HG03097 (cell line): ENCODE results near the gene ARID4A.
"Not testable (repeated sequence)": the region's sequence is repeated elsewhere in the genome, so short reads cannot be mapped to it uniquely, and the experiment has no call there.

ENCODE experiments used
- ATAC-seq: cut with Tn5 transposase; IDR thresholded peaks from one replicate; pipeline ENCODE4 v1.9.1; 2021; ENCODE audit not compliant: unreplicated experiment, low FRiP score

Gene ARID4A

GRCh38 chr14:58298477-58299400 lies at the start of gene ARID4A:
ARID4A (plus strand) TSS chr14:58298555; CDS start chr14:58299855, 1,300 bp downstream.
- ATAC-seq, result peak; percentile 10

- ATAC-seq, result no peak
Measured at GRCh38 chr14:58249611-58250010, 48.7 kb upstream of the ARID4A start.

DNA sequence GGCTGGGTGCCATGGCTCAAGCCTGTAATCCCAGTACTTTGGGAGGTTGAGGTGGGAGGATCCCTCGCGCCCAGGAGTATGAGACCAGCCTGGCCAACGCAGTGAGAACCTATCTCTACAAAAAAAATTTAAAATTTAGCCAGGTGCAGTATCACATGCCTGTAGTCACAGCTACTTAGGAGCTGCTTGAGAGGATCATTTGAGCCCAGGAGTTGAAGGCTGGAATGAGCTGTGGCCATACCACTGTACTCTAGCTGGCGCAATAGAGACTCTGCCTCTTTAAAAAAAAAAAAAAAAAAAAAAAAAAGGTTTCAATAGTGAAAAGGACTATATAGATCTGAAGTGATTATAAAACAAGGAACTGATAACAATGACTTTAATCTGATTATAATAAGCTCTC lies 40.2 kb upstream of the ARID4A start:
- ATAC-seq, result no peak

DNA sequence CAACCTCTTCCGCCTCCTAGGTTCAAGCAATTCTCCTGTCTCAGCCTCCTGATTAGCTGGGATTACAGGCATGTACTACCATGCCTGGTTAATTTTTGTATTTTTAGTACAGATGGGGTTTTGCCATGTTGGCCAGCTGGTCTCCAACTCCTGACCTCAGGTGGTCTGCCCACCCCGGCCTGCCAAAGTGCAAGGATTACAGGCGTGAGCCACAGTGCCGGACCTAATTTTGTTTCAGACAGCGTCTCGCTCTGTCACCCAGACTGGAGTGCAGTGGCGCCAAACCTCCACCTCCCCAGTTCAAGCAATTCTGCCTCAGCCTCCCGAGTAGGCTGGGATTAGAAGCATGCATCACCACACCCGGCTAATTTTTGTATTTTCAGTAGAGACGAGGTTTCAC lies 36.4 kb upstream of the ARID4A start:
- not testable (repeated sequence) for ATAC-seq

DNA sequence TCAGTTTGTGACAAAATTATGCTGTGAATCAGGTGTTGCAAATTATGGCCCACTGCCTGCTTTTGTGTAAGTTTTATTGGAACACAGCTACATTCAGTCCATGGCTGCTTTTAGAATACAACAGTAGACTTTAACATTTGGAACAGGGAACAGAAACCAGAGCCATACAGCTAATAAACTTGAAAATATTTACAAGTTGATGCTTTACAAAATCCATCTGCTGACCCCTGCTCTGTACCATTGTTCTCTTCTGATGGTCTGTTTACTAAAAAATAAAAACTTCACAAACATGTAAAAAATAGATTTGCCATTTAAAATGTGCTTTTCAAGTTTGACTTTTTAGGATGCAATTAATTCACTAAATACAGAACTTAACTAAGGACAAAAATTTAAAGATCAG lies 33.0 kb upstream of the ARID4A start:
- no peak for ATAC-seq

DNA sequence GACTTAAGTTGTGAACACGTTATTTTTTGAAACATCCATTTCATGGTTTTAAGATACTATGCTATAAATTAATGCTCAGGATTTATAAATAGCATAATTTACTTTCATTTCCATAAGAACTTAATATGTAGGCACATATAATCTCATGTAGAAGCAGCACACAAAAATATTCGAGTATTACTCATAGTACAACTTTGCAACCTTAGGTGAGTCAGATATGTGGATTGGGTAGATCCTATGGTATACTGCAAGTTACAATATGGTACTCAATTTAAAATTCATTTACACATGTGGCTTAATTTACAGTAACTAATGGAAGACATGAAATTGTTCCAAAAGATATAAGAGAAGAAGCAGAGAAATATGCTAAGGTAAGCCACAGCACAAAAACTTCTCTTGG lies 27.7 kb upstream of the ARID4A start:
- ATAC-seq, result no peak

- no peak for ATAC-seq
Measured at GRCh38 chr14:58272588-58273372, 25.6 kb upstream of the ARID4A start.

GRCh38 chr14:58274881-58275280 lies 23.5 kb upstream of the ARID4A start:
- ATAC-seq, result no peak

GRCh38 chr14:58275527-58276190 lies 22.7 kb upstream of the ARID4A start:
- ATAC-seq, result no peak

DNA sequence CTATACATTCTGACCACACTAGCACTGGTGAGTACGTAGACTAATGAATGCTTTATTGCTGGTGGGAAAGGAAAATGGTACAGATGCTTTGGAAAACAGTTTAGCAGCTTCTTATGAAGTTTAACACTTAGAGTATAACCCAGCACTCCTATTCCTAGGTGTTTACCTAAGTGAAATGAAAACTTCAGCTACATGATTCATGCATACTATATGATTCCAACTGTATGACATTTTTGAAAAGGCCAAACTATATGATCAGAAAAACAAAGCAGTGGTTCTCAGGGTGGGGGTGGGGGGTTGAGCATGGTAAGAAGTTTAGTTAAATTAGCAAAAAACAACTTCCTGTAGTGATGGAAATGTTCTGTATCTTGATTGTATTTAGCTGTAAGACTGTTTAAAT lies 22.1 kb upstream of the ARID4A start:
- ATAC-seq, result no peak

- ATAC-seq, result no peak
Measured at GRCh38 chr14:58278177-58278576, 20.2 kb upstream of the ARID4A start.

GRCh38 chr14:58280954-58281787 lies 17.2 kb upstream of the ARID4A start:
- no peak for ATAC-seq

DNA sequence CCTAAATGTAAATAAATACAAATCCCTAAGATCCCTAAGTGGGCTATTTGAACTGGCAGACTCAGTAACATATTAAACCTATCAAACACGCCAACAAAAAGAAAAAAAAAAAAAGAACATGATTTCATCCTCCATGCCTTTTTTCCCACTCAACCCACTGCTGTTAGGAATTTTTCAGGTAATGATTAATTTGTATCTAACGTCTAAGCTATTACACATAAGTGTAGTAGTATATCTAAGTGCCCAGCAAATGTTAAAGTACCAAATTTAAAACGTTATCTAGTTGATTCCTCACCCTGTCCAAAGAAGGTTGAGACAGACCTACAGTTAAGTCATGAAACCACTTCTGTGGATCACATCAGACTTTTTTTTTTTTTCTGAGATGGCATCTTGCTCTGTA lies 16.4 kb upstream of the ARID4A start:
- ATAC-seq, result no peak

DNA sequence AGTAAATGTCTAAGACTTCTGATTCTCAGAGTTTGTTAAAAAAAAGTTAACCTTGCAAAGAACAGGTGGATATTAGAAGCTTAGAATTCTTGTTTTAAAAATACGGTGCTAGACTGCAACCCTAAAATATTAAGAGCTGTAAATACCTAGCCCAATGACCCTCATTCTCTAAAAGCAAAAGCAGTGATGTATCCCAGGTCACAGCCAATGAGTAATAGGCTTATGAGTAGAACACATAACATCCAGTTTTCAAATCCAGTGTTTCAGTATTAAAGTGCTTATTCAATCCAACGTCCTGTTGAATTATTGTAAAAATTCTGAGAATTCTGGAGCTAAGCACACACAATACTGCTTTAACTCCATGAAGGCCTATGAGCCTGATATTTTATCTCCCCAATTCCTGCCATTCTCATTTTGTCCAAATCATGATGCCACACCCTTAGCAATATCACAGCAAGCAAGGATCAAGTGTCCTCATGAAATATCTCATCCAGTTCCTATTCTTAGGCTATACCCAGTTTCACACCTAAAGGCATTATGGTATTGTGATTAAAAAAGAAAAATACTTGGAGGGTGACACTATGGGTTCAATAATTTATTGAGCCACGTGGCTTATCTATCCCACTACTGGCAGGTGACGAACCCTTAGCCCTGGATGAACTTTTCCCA lies 15.3 kb upstream of the ARID4A start:
- no peak for ATAC-seq

DNA sequence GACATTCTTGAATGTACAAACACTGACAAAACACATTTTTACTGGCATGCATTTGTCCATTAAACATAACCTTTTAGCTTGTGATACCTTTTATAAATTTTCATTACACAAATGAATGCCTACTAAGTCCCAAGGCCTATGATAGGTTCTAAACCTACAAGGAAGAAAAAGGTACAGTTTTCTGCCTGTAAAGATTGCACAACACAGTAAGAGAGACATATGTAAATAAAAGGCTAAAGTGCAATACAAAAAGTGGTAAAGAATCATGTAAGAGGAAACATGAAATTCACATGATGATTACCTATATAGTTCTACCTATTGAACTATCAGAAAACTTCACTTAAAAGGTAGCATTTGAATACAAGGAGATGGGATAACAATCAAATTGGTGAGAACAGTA lies 14.6 kb upstream of the ARID4A start:
- no peak for ATAC-seq

DNA sequence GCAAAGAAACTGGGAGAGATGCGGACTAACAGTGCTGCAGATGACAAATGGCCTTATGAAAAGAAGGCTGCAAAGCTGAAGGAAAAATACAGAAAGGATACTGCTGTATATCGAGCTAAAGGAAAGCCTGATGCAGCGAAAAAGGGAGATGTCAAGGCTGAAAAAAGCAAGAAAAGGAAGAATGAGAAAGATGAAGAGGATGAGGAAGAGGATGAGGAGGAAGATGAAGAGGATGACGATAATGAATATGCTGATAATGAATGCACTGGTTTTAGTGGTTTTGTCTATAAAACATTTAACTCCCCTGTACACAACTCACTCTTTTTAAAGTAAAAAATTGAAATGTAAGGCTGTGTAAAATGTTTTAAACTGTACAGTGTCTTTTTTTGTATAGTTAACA lies 13.2 kb upstream of the ARID4A start:
- ATAC-seq, result no peak

DNA sequence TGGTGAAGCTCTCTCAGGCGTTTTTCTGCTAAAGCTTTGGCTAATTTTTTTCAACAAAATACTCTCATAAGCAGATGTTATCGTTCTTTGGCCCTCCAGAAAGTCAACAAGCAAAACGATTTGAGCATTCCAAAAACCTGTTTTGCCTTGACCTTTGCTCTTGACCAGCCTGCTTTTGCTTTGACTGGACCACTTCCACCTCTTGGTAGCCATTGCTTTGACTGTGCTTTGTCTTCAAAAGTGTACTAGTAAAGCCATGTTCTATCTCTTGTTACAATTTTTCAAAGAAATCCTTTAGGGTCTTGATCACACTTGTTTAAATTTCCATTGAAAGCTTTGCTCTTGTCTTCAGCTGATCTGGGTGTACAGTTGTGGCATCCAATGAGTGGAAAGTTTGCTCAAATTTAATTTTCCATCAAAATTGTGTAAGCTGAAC lies 10.7 kb upstream of the ARID4A start:
- no peak for ATAC-seq

DNA sequence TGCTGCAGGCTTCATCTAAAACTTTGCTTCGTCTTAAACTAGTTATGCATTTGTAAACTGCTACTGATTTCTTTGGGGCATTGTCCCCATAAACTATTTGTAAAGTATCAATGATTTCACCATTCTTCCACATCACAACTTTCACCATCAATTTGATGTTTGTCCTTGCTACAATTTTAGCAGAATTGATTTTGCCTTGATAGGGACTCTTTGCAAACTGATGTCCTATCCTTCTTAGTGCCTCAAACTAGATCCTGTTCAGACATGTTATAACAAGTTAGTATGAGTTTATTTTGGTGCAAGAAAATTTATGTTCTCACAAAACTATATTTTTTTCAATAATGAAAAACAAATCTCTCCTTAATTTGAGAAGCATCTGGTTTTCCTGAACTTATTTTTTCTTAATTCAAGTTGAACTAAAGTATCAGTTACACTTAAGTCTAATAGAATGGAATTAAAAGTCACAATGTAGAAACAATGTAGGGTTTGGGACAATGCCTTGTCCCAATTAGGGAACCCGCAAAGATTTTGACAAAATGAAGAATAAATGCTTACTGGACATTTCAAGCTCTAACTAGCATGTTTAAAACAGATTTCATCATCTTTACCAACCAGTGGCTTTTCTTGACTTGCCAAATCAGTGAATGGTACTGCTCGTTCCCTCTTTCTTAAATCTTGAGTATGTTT lies 10.1 kb upstream of the ARID4A start:
- no peak for ATAC-seq

DNA sequence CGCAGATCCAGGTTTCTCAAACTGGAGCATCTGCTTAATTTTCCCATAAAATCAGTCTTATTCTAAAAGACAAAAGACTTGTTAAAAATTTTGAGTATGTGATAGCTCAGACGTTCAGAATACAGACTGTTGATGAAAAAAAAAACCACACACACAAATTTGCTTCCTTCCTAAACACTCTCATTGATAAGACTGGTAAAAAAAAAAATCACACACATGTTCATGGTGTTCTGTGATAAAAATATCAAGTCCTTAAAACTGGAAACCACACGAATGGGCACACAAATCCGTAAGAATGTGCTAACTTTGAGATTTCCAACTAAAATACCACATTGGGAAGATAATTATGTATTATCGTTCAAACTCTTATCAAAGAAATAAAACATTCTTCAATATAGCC lies 6.7 kb upstream of the ARID4A start:
- no peak for ATAC-seq
